Right lobe of liver (tissue), 4 donors: Measurements from ENCODE around the gene ZYG11B.

Source experiments
- POLR2A ChIP-seq: fragments of 450-650 bp; IDR thresholded peaks from one replicate; pipeline ENCODE4 v1.6.1; 2017; ENCODE audit warnings: antibody characterized with exemption, mild to moderate bottlenecking
- TF ChIP-seq, protein P1 (sequence below), 4 donors: fragments of 200-600 bp in 3 of 4; fragments of 450-650 bp in 1 of 4; IDR thresholded peaks; one replicate each; pipeline versions ENCODE4 v1.5.1 to v1.8.0; 2016 to 2022; ENCODE audit warnings: antibody characterized with exemption in 4 of 4, mild to moderate bottlenecking in 2 of 4
- donor health status: DM: no; HTN: no; CAD: no.
- donor health status: DM: no; HTN: no; CAD: no.
- donor health status: DM: no; HTN: yes; CAD: no.

DNA sequence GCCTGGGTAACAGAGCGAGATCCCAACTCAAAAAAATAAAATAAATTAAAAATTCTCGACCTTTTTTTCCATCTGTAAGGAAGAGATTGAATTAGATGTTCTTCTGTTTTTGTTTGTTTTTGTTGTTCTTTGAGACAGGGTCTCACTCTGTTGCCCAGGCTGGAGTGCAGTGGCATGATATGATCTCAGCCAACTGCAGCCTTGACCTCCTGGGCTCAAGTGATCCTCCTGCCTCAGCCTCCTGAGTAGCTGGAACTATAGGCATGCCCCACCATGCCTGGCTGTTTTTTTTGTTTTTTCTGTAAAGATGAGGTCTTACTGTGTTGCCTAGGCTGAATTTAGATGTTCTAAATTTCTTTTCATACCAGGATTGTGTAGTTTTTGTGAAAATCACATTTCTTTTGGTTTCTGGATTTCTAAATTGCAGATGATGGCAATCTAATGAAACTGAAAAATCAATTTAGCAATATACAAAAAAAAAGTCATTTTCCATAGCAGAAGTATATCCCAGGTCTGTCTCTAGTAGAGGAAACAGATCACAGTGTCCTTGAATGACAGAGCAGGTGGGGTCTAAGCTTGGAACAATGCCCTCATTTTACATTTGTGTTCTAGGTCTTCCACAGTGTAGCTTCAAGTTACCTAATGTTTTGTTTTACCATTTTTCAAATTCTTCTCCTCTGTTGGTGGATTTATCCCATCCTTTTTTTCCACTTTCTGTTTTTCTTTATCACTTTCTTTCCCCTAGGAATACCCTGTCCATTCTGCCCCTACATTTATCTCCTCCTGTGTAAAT is 136.6 kb downstream of the ZYG11B start:
- TF ChIP-seq, protein P1, sequence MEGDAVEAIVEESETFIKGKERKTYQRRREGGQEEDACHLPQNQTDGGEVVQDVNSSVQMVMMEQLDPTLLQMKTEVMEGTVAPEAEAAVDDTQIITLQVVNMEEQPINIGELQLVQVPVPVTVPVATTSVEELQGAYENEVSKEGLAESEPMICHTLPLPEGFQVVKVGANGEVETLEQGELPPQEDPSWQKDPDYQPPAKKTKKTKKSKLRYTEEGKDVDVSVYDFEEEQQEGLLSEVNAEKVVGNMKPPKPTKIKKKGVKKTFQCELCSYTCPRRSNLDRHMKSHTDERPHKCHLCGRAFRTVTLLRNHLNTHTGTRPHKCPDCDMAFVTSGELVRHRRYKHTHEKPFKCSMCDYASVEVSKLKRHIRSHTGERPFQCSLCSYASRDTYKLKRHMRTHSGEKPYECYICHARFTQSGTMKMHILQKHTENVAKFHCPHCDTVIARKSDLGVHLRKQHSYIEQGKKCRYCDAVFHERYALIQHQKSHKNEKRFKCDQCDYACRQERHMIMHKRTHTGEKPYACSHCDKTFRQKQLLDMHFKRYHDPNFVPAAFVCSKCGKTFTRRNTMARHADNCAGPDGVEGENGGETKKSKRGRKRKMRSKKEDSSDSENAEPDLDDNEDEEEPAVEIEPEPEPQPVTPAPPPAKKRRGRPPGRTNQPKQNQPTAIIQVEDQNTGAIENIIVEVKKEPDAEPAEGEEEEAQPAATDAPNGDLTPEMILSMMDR (IDR thresholded peaks at IDR 0.05), result no peak
- TF ChIP-seq POLR2A, result no peak
